ENCODE results near the gene OPALIN. TPM values are rescaled to one million over a fixed set of nuclear protein-coding genes. Genes with fewer than 3 reads are reported as not detected.

OPALIN gene
- total RNA-seq, 4 donors from 2014 or later = not detected

- Histone ChIP-seq H3K27ac (no peak overlapping the region), H3K27me3 (no peaks in the 10 kb centered on the region), H3K9me3 (no peaks in the 10 kb centered on the region), H3K4me1 (peaks cover 0 to 17% (median 0%) of the 10 kb centered on the region in 3 donors), H3K36me3 (no peaks in the 10 kb centered on the region), H3K4me3 (no peak overlapping the region)
- TF ChIP-seq POLR2AphosphoS5 (IDR thresholded peaks at IDR 0.05) (no peak), POLR2A (IDR thresholded peaks at IDR 0.05) (no peak), CTCF (IDR thresholded peaks at IDR 0.05) (no peak), EP300 (IDR thresholded peaks at IDR 0.05) (no peak)
- ATAC-seq = no peak
- WGBS, 2 donors (ENCODE audit: low coverage in 1 of 2) = 58 to 90% methylated on average over 1 to 2 of the region's 3 CpGs
Measured at GRCh38 chr10:96365571-96365970, 6.8 kb upstream of the OPALIN start.

GRCh38 chr10:96360766-96361165, 2.0 kb upstream of the OPALIN start:
- WGBS, 2 donors (ENCODE audit: low coverage in 1 of 2) = 60% methylated on average over 1 of the region's 3 CpGs; no CpG with 5 or more reads in 1 of the 2 donors
- Histone ChIP-seq H3K27ac (no peak overlapping the region), H3K4me1 (no peaks in the 10 kb centered on the region), H3K4me3 (no peak overlapping the region), H3K36me3 (no peaks in the 10 kb centered on the region), H3K27me3 (peaks cover 16% of the 10 kb centered on the region), H3K9me3 (no peaks in the 10 kb centered on the region)
- no peak for ATAC-seq
- TF ChIP-seq POLR2AphosphoS5 (IDR thresholded peaks at IDR 0.05) (no peak), POLR2A (IDR thresholded peaks at IDR 0.05) (no peak), EP300 (IDR thresholded peaks at IDR 0.05) (no peak), CTCF (IDR thresholded peaks at IDR 0.05) (no peak)

GRCh38 chr10:96360331-96360730, 1.5 kb upstream of the OPALIN start:
- Histone ChIP-seq H3K27ac (no peak overlapping the region), H3K4me3 (no peak overlapping the region), H3K4me1 (no peaks in the 10 kb centered on the region), H3K27me3 (peaks cover 19% of the 10 kb centered on the region), H3K9me3 (no peaks in the 10 kb centered on the region), H3K36me3 (no peaks in the 10 kb centered on the region)
- 94 to 100% methylated on average over 2 to 3 of the region's 6 CpGs for WGBS, 2 donors (ENCODE audit: low coverage in 1 of 2)
- TF ChIP-seq EP300 (IDR thresholded peaks at IDR 0.05) = no peak
- TF ChIP-seq CTCF (IDR thresholded peaks at IDR 0.05) = no peak
- TF ChIP-seq POLR2AphosphoS5 (IDR thresholded peaks at IDR 0.05) = no peak
- TF ChIP-seq POLR2A (IDR thresholded peaks at IDR 0.05) = no peak
- ATAC-seq = no peak

- H3K27ac ChIP-seq = no peak overlapping the region
- no peaks in the 10 kb centered on the region for H3K36me3 ChIP-seq
- no peaks in the 10 kb centered on the region for H3K9me3 ChIP-seq
- 57% methylated on average over 6 of the region's 6 CpGs; no CpG with 5 or more reads in 1 of the 2 donors for WGBS, 2 donors (ENCODE audit: low coverage in 1 of 2)
- ATAC-seq = no peak
- peaks cover 22% of the 10 kb centered on the region for H3K27me3 ChIP-seq
- TF ChIP-seq CTCF (IDR thresholded peaks at IDR 0.05) (no peak), POLR2A (IDR thresholded peaks at IDR 0.05) (no peak), EP300 (IDR thresholded peaks at IDR 0.05) (no peak), POLR2AphosphoS5 (IDR thresholded peaks at IDR 0.05) (no peak)
- H3K4me1 ChIP-seq = no peaks in the 10 kb centered on the region
- no peak overlapping the region for H3K4me3 ChIP-seq
Measured at GRCh38 chr10:96359616-96360015, 814 bp upstream of the OPALIN start.

- no peak for ATAC-seq
- Histone ChIP-seq H3K27ac (no peak overlapping the region), H3K4me1 (no peaks in the 10 kb centered on the region), H3K9me3 (no peaks in the 10 kb centered on the region), H3K4me3 (no peak overlapping the region), H3K36me3 (no peaks in the 10 kb centered on the region), H3K27me3 (peaks cover 27% of the 10 kb centered on the region)
- WGBS, 2 donors (ENCODE audit: low coverage in 1 of 2) = 61 to 62% methylated on average over 4 to 5 of the region's 8 CpGs
- TF ChIP-seq POLR2A (IDR thresholded peaks at IDR 0.05) (no peak), CTCF (IDR thresholded peaks at IDR 0.05) (no peak), POLR2AphosphoS5 (IDR thresholded peaks at IDR 0.05) (no peak), EP300 (IDR thresholded peaks at IDR 0.05) (no peak)
Measured at GRCh38 chr10:96357038-96357620, 1.7 kb downstream of the OPALIN start.
